ENCODE results near the gene EXOC6B. TPM values are rescaled to one million over a fixed set of nuclear protein-coding genes. Genes with fewer than 3 reads are reported as not detected.
A peak's percentile ranks its signal among the peaks of the same experiment; 100 is the strongest.

Gene EXOC6B
- total and polyA plus RNA-seq, 11 donors, result 18.4 to 192 (median 143) TPM

DNA sequence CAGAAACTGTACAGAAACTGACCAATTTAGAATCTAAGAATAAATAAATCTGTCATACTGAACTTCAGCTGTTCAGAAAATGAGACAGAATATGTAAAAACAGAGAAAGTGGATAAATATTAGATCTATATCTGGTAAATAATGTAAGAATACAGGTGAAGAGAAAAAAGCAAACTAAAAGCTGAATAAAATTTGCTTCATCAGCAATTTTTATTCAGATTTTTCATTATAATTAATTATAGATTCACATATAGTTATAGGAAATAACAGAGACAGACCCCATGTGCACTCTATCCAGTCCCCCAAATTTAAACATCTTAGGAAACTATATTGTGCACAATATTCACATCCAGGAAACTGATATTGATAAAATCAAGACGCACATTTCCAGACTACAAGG lies 299.2 kb downstream of the EXOC6B start:
- H3K4me1 ChIP-seq, result no peaks in the 10 kb centered on the region
- WGBS, 4 donors, result 81 to 91% (median 90%) methylated on average over 1 of the region's 1 CpG
- H3K9me3 ChIP-seq, result no peaks in the 10 kb centered on the region
- intact Hi-C loops (cut with DNase I), result no loop called here
- TF ChIP-seq POLR2A (IDR thresholded peaks at IDR 0.05), result no peak
- TF ChIP-seq, protein P1, sequence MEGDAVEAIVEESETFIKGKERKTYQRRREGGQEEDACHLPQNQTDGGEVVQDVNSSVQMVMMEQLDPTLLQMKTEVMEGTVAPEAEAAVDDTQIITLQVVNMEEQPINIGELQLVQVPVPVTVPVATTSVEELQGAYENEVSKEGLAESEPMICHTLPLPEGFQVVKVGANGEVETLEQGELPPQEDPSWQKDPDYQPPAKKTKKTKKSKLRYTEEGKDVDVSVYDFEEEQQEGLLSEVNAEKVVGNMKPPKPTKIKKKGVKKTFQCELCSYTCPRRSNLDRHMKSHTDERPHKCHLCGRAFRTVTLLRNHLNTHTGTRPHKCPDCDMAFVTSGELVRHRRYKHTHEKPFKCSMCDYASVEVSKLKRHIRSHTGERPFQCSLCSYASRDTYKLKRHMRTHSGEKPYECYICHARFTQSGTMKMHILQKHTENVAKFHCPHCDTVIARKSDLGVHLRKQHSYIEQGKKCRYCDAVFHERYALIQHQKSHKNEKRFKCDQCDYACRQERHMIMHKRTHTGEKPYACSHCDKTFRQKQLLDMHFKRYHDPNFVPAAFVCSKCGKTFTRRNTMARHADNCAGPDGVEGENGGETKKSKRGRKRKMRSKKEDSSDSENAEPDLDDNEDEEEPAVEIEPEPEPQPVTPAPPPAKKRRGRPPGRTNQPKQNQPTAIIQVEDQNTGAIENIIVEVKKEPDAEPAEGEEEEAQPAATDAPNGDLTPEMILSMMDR (IDR thresholded peaks at IDR 0.05), result no peak
- no peak overlapping the region for H3K4me3 ChIP-seq
- H3K36me3 ChIP-seq, result no peaks in the 10 kb centered on the region
- ATAC-seq (no peak), DNase-seq (no peak)
- no peak overlapping the region for H3K27ac ChIP-seq
- H3K27me3 ChIP-seq, result no peaks in the 10 kb centered on the region

GRCh38 chr2:72524071-72524470 lies 301.8 kb downstream of the EXOC6B start:
- H3K4me3 ChIP-seq, result no peak overlapping the region
- no peaks in the 10 kb centered on the region for H3K27me3 ChIP-seq
- H3K36me3 ChIP-seq, result no peaks in the 10 kb centered on the region
- DNase-seq (no peak), ATAC-seq (no peak)
- intact Hi-C loops (cut with DNase I), result no loop called here
- no peaks in the 10 kb centered on the region for H3K4me1 ChIP-seq
- no peak for TF ChIP-seq POLR2A (IDR thresholded peaks at IDR 0.05)
- TF ChIP-seq, protein P1 (IDR thresholded peaks at IDR 0.05), result no peak
- no peak overlapping the region for H3K27ac ChIP-seq
- no peaks in the 10 kb centered on the region for H3K9me3 ChIP-seq
- 96 to 100% (median 97%) methylated on average over 2 of the region's 2 CpGs for WGBS, 4 donors

DNA sequence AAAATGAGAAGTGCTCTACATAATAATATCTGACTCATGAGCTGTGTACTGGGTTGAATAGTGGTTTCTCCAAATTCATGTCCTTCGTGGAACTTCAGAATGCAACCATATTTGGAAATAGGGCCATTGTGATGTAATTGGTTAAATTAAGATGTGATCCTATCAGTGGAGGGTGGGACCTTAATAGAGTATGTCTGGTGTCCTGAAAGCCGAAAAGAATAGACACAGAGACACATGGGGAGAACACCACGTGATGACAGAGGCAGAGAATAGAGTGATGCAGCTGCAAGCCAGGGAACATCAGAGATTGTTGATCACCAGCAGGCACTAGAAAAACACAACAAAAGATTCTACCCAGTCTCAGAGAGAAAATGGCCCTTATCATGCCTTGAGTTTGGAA lies 310.1 kb downstream of the EXOC6B start:
- peaks cover 0 to 19% (median 2%) of the 10 kb centered on the region in 12 donors for H3K4me1 ChIP-seq
- H3K27me3 ChIP-seq, result no peaks in the 10 kb centered on the region
- ATAC-seq, result peak in 2 of 4 donors; percentile 50 to 53
- intact Hi-C loops (cut with DNase I), result no loop called here
- no peak for TF ChIP-seq POLR2A (IDR thresholded peaks at IDR 0.05)
- TF ChIP-seq, protein P1 (IDR thresholded peaks at IDR 0.05), result no peak
- peaks cover 0 to 17% (median 4%) of the 10 kb centered on the region in 9 donors for H3K36me3 ChIP-seq
- no peak for DNase-seq
- WGBS, 4 donors, result 54 to 72% (median 66%) methylated on average over 3 of the region's 3 CpGs
- no peaks in the 10 kb centered on the region for H3K9me3 ChIP-seq
- H3K4me3 ChIP-seq, result no peak overlapping the region
- H3K27ac ChIP-seq, result no peak overlapping the region

DNA sequence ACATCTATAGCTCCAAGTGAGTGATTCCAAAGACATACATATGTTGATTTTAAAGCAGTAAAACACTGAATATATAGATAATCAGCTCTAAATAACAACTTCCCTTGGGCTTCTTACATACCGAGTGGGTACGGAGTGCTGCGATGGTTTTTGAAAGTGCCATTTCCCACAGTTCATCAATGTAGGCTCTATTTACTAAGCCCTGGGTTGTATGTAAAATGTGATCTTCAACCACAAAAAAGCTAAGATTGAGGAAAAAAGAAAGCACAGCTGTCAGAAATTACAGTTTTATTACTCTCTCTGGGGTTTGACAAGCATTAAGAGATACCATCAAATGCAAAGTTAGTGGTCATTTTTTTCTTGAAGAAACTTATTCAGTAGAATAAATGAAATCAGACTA lies 312.8 kb downstream of the EXOC6B start:
- H3K4me3 ChIP-seq, result no peak overlapping the region
- ATAC-seq, result no peak
- H3K27me3 ChIP-seq, result no peaks in the 10 kb centered on the region
- H3K9me3 ChIP-seq, result no peaks in the 10 kb centered on the region
- intact Hi-C loops (cut with DNase I), result no loop called here
- no peak for TF ChIP-seq POLR2A (IDR thresholded peaks at IDR 0.05)
- TF ChIP-seq, protein P1 (IDR thresholded peaks at IDR 0.05), result no peak
- peaks cover 0 to 20% (median 4%) of the 10 kb centered on the region in 9 donors for H3K36me3 ChIP-seq
- no peak overlapping the region for H3K27ac ChIP-seq
- H3K4me1 ChIP-seq, result peaks cover 0 to 21% (median 2%) of the 10 kb centered on the region in 12 donors
- no peak for DNase-seq
- 98 to 99% (median 99%) methylated on average over 3 of the region's 3 CpGs for WGBS, 4 donors

All from heart left ventricle (tissue), 16 donors.